Large intestine (tissue), 3 donors: ENCODE data around the gene SCAF1. TPM values are rescaled to one million over a fixed set of nuclear protein-coding genes. Genes with fewer than 3 reads are reported as not detected.
"Not testable (repeated sequence)": the region's sequence is repeated elsewhere in the genome, so short reads cannot be mapped to it uniquely, and the experiment has no call there.

ENCODE experiments used
- DNase-seq, 2 donors: peaks; one replicate each; pipeline versions ENCODE4 v3.0.0 to v3.0.0-alpha.2; 2013
- H3K27ac ChIP-seq: one replicate; pipeline ENCODE4 v1.5.1; 2013; ENCODE audit warnings: low read length
- H3K27me3 ChIP-seq: 2 replicates; pipeline ENCODE4 v1.6.1; 2013; ENCODE audit warnings: low read length; ENCODE audit not compliant: control insufficient read depth, insufficient read depth
- H3K36me3 ChIP-seq: 2 replicates; pipeline ENCODE4 v1.6.1; 2013; ENCODE audit warnings: low read length; ENCODE audit not compliant: control insufficient read depth, insufficient read depth
- H3K4me1 ChIP-seq: one replicate; pipeline ENCODE4 v1.6.1; 2013; ENCODE audit warnings: low read length; ENCODE audit not compliant: control insufficient read depth, insufficient read depth
- H3K4me3 ChIP-seq: one replicate; pipeline ENCODE4 v1.5.1; 2013; ENCODE audit warnings: low read length
- H3K9me3 ChIP-seq: one replicate; pipeline ENCODE4 v1.6.1; 2013; ENCODE audit warnings: mild to moderate bottlenecking, low read depth, low read length, moderate library complexity; ENCODE audit not compliant: control insufficient read depth
- WGBS: methylation state at CpG from one replicate; pipeline ENCODE4 v1.1.5; 2013; ENCODE audit warnings: low lambda C conversion rate; ENCODE audit not compliant: insufficient coverage; 5-methylcytosine and 5-hydroxymethylcytosine counted together
- polyA plus RNA-seq: library from polyadenylated mRNA; unstranded; fragments of 120-200 nt; gene quantifications from one replicate; pipeline ENCODE4 v1.2.1, GENCODE V29; 2013

SCAF1 gene
- polyA plus RNA-seq, 1 donor = 35.4 TPM

- DNase-seq = no peak
- no CpG with 5 or more reads among the region's 23 CpGs for WGBS
- H3K36me3 ChIP-seq = peaks cover 69% of the 10 kb centered on the region
- H3K9me3 ChIP-seq = peaks cover 4% of the 10 kb centered on the region
- peaks cover 7% of the 10 kb centered on the region for H3K4me1 ChIP-seq
- no peak overlapping the region for H3K4me3 ChIP-seq
- H3K27ac ChIP-seq = no peak overlapping the region
- H3K27me3 ChIP-seq = no peaks in the 10 kb centered on the region
Measured at GRCh38 chr19:49615861-49616260, 26.1 kb upstream of the SCAF1 start.

DNA sequence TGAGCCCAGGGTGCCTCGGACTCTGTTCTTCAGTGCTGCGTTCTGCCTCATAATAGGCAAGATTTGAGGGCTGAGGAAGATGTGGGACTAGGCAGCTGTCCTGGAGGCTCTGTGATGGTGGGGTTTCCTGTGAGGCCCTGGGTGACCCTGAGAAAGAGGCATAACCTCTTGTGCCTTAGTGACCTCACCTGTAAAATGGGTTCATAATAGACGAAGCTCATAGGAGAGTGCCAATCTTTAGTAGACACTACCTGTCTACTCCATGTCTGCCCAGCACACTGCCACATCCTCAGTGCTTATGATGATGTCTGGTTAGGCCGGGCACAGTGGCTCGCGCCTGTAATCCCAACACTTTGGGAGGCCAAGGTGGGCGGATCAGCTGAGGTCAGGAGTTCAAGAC lies 25.5 kb upstream of the SCAF1 start:
- no CpG with 5 or more reads among the region's 7 CpGs for WGBS
- DNase-seq = no peak
- Histone ChIP-seq H3K4me1 (peaks cover 7% of the 10 kb centered on the region), H3K4me3 (no peak overlapping the region), H3K36me3 (peaks cover 68% of the 10 kb centered on the region), H3K9me3 (peaks cover 4% of the 10 kb centered on the region), H3K27ac (no peak overlapping the region), H3K27me3 (no peaks in the 10 kb centered on the region)

DNA sequence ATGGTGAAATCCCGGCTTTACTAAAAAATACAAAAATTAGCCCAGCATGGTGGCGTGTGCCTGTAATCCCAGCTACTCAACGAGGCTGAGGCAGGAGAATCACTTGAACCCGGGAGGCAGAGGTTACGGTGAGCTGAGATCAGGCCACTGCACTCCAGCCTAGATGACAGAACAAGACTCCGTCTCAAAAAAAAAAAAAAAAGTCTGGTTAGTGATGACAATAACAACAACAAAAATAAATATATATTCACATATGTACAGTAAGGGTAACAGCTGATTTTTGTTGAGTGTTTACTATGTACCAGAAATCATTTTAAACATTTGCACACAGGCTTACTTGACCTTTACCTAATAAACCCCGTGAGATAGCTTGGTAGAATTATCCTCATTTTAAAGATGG lies 25.1 kb upstream of the SCAF1 start:
- 100% methylated on average over 1 of the region's 7 CpGs for WGBS
- Histone ChIP-seq H3K36me3 (peaks cover 72% of the 10 kb centered on the region), H3K27ac (no peak overlapping the region)

DNA sequence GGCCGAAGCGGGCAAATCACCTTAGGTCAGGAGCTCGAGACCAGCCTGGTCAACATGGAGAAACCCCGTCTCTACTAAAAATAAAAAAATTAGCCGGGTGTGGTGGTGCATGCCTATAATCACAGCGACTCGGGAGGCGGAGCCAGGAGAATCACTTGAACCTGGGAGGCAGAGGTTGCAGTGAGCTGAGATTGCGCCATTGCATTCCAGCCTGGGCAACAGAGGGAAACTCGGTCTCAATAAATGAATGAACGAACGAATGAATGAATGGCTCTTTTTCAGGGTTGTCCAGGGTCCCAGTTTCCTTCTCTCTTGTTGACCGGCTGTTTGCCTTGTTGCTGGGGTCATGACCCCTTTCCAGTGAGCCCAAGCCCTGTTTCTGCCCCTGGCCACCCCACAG lies 24.1 kb upstream of the SCAF1 start:
- H3K9me3 ChIP-seq, H3K4me1 ChIP-seq, DNase-seq, H3K27me3 ChIP-seq, H3K4me3 ChIP-seq, H3K27ac ChIP-seq: not testable (repeated sequence)
- 100% methylated on average over 1 of the region's 13 CpGs for WGBS
- peaks cover 73% of the 10 kb centered on the region for H3K36me3 ChIP-seq

More for the DNA sequence above, 25.1 kb upstream of the SCAF1 start:
- peaks cover 7% of the 10 kb centered on the region for H3K4me1 ChIP-seq
- H3K9me3 ChIP-seq = peaks cover 4% of the 10 kb centered on the region
- no peak overlapping the region for H3K4me3 ChIP-seq
- H3K27me3 ChIP-seq = no peaks in the 10 kb centered on the region
- no peak for DNase-seq

DNA sequence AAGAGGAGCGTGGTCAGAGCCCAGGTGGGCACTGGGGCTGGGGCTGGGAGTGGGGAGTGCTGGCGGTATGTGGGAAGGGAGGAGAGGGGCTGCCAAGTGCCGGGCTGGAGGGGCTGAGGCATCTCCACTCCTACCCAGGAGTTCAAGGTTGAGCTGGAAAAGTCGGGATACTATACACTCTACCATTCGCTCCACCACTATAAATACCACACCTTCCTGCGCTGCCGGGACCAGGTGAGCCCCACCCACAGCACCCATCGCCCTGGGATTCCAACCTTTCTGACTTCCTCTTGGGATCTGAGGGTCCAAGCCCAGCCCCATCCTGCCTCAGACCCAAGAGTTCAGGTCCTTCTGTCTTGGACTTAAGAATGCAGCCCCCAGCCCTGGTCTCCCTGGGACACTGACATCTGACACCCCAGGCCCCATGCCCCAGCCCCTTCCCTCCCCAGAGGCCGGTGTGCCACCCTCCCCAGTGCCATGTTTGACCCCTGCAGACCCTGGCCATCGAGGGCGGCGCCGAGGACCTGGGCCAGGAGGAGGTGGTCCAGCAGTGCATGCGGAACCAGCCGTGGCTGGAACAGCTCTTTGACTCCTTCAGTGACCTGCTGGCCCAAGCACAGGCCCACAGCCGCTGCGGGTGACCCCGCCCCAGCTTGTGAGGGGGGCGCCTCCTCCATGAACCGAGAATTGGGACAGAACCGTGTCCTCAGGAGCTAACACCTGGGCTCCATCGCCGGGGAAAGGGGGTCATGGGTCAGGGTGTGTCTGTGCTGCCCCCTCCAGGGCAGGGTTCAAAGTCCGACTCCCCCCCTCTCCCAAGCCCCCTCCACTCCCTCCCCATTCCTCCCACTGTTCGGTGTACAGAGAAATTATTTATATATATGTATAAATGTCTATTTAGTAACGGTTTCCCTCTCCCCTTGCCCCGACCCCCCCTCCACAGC lies 16.8 kb upstream of the SCAF1 start:
- DNase-seq = no peak
- peaks cover 45% of the 10 kb centered on the region for H3K36me3 ChIP-seq
- no peaks in the 10 kb centered on the region for H3K9me3 ChIP-seq
- H3K27me3 ChIP-seq = no peaks in the 10 kb centered on the region
- no CpG with 5 or more reads among the region's 27 CpGs for WGBS
- no peak overlapping the region for H3K4me3 ChIP-seq
- no peak overlapping the region for H3K27ac ChIP-seq
- H3K4me1 ChIP-seq = no peaks in the 10 kb centered on the region

DNA sequence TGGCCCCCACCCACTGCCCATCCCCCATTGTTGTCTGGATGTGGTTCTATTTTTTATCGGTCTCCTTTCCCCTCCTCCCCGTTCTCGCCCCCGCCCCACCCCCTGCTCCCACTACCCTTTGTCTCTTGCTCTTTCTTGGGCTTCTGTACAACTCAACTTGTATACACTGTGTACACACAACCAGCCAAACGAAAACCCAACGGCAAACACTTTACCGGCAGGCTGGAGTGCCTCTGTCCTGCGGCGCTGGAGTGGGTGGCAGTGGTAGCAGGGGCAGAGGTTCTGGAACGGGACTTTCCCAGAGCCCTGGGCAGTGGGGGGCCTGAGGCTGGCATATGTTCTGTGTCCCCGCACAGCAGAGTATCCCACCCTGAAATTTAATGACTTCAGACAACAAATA lies 15.8 kb upstream of the SCAF1 start:
- Histone ChIP-seq H3K36me3 (peaks cover 39% of the 10 kb centered on the region), H3K4me3 (no peak overlapping the region), H3K27me3 (no peaks in the 10 kb centered on the region), H3K4me1 (no peaks in the 10 kb centered on the region), H3K27ac (no peak overlapping the region), H3K9me3 (no peaks in the 10 kb centered on the region)
- DNase-seq = no peak
- no CpG with 5 or more reads among the region's 11 CpGs for WGBS

DNA sequence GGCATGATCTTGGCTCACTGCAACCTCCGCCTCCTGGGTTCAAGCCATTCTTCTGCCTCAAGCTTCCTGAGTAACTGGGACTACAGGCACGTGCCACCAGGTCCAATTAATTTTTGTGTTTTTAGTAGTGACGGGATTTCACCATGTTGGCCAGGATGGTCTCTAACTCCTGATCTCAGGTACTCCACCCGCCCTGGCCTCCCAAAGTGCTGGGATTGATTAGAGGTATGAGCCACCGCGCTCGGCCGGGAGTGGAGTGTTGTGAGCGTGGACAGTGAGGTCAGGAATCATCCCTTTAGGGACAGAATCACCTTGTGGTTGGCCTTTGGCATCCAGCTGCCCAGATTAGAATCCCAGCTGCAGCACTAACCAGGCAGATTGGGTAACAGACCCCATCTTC lies 12.3 kb upstream of the SCAF1 start:
- H3K36me3 ChIP-seq = peaks cover 24% of the 10 kb centered on the region
- no peak overlapping the region for H3K4me3 ChIP-seq
- H3K27ac ChIP-seq = no peak overlapping the region
- no peaks in the 10 kb centered on the region for H3K4me1 ChIP-seq
- H3K27me3 ChIP-seq = no peaks in the 10 kb centered on the region
- H3K9me3 ChIP-seq = no peaks in the 10 kb centered on the region
- no CpG with 5 or more reads among the region's 9 CpGs for WGBS
- no peak for DNase-seq

DNA sequence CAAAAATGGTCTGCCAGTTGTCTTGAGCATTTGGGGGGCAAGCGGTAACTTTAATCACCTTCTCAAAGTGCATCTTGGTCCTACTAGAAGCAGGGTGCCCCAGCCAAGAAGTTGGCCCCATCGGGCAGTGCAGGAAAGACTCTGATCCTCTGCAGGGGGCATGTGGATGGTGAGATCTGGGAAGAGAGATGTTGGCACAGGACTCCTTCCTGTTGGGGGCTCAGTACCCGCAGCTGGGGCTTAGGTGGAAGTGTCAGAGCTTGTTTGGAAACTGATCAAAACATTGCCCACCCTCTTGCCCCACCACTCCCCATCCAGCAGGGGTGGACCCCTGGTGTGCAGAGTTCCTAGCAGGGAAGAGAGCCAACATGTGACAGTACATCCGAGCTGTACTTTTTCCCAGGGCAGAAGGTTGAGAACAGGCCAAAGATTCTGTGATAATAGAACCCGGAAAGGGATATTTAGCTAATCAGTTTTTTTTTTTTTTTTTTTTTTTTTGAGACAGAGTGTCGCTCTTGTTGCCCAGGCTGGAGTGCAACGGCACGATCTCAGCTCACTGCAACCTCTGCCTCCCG lies 10.9 kb upstream of the SCAF1 start:
- Histone ChIP-seq H3K27ac (no peak overlapping the region), H3K4me3 (no peak overlapping the region), H3K9me3 (no peaks in the 10 kb centered on the region), H3K27me3 (peaks cover 6% of the 10 kb centered on the region), H3K4me1 (peaks cover 3% of the 10 kb centered on the region), H3K36me3 (peaks cover 20% of the 10 kb centered on the region)
- peak in 1 of 2 donors; percentile 50 for DNase-seq
- WGBS = no CpG with 5 or more reads among the region's 9 CpGs

- no peak for DNase-seq
- no peak overlapping the region for H3K27ac ChIP-seq
- H3K4me1 ChIP-seq = peaks cover 3% of the 10 kb centered on the region
- no peaks in the 10 kb centered on the region for H3K9me3 ChIP-seq
- H3K27me3 ChIP-seq = peaks cover 9% of the 10 kb centered on the region
- peaks cover 15% of the 10 kb centered on the region for H3K36me3 ChIP-seq
- no peak overlapping the region for H3K4me3 ChIP-seq
- WGBS = no CpG with 5 or more reads among the region's 19 CpGs
Measured at GRCh38 chr19:49631610-49632192, 10.3 kb upstream of the SCAF1 start.

DNA sequence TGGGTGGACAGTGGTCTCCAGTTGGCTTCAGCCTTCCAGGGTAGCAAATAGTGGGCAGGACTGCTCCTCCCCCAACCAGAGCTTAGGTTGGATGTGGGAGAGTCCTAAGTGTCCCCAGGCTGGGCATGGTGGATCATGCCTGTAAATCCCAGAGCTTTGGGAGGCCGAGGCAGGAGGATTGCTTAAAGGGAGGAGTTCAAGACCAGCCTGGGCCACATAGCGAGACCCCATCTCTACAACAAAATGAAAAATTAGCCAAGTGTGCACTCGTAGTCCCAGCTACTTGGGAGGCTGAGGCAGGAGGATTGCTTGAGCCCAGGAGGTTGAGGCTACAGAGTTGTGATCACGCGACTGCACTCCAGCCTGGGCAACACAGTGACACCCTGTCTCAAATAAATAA lies 9.4 kb upstream of the SCAF1 start:
- peaks cover 9% of the 10 kb centered on the region for H3K27me3 ChIP-seq
- H3K9me3 ChIP-seq = no peaks in the 10 kb centered on the region
- H3K36me3 ChIP-seq = peaks cover 8% of the 10 kb centered on the region
- no peak overlapping the region for H3K27ac ChIP-seq
- peaks cover 3% of the 10 kb centered on the region for H3K4me1 ChIP-seq
- no peak for DNase-seq
- H3K4me3 ChIP-seq = no peak overlapping the region
- no CpG with 5 or more reads among the region's 5 CpGs for WGBS
